Mammary epithelial cell (primary cell): ENCODE data around the gene GHRHR.

Experiments used
- EZH2 ChIP-seq: IDR thresholded peaks from 2 replicates; pipeline ENCODE4 v1.6.1; 2012; ENCODE audit warnings: low read length, inconsistent platforms, borderline replicate concordance
- TF ChIP-seq, protein P1 (sequence below), 2 donors: IDR thresholded peaks in 1 of 2; conservative IDR thresholded peaks in 1 of 2; 2 replicates each; pipeline ENCODE4 v1.5.1; 2011 to 2012; ENCODE audit warnings: inconsistent platforms in 2 of 2, low read length in 2 of 2, mild to moderate bottlenecking in 2 of 2, control low read depth in 1 of 2, low read depth in 1 of 2; ENCODE audit not compliant: insufficient read depth in 1 of 2; ENCODE audit errors: extremely low read depth in 1 of 2

DNA sequence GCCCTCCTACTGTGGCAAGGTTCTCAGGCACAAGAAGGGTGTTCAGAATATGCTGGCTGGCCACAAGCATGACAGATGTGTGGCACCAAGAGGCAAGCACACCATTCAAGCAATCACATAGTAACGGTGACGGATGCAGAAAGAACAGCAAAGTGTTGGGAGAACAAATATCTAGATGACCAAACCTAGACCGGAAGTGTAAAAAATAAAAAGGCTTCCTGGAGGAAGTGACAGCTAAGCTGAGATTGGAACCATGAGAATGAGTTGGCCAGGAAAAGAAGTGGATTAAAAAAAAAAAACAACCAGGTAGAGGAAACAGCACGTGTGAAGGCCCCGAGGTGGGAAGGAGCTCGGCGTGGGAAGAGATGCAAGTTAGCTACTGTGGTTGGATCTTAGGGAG, 22.0 kb downstream of the GHRHR start:
- TF ChIP-seq, protein P1, sequence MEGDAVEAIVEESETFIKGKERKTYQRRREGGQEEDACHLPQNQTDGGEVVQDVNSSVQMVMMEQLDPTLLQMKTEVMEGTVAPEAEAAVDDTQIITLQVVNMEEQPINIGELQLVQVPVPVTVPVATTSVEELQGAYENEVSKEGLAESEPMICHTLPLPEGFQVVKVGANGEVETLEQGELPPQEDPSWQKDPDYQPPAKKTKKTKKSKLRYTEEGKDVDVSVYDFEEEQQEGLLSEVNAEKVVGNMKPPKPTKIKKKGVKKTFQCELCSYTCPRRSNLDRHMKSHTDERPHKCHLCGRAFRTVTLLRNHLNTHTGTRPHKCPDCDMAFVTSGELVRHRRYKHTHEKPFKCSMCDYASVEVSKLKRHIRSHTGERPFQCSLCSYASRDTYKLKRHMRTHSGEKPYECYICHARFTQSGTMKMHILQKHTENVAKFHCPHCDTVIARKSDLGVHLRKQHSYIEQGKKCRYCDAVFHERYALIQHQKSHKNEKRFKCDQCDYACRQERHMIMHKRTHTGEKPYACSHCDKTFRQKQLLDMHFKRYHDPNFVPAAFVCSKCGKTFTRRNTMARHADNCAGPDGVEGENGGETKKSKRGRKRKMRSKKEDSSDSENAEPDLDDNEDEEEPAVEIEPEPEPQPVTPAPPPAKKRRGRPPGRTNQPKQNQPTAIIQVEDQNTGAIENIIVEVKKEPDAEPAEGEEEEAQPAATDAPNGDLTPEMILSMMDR (conservative IDR thresholded peaks at IDR 0.05 in 1 of 2, IDR thresholded peaks at IDR 0.05 in 1 of 2; ENCODE audit: extremely low read depth in 1 of 2, insufficient read depth in 1 of 2, low read depth in 1 of 2, low read length in 2 of 2), result no peak
- TF ChIP-seq EZH2, result no peak
